GM12801 (cell line): Measurements from ENCODE around the gene CSTF2.

Experiments
- CTCF ChIP-seq: IDR thresholded peaks from one replicate; pipeline ENCODE4 v1.5.1; 2011; ENCODE audit warnings: control low read depth; ENCODE audit not compliant: insufficient read length; ENCODE audit errors: extremely low read depth

CSTF2 gene

DNA sequence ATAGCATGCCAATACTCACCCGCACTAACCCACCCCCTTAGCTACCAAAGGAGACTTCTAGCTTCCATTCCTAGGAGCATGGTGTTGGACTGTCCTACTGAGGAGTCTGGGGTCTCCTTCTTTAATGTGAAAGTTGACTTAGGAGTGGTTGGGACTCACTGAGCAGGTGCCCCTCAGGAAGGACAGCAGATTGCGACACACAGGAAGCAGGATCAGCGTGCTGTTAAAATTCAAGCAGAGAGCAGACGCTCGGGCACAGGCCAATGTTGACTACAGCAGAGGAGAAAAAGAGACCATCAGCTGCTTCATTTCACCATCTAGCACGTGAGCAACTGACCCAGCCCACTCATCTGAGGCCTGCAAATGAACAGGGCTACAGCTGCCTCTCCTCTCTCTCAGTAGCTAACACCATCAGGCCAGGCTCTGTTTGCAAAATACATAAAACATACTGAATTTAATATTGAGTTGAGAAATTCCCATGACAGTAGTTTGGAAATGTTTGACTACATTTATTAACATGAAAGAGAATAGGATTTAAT, 43.2 kb downstream of the CSTF2 start:
- TF ChIP-seq CTCF = no peak

- TF ChIP-seq CTCF = no peak
Measured at GRCh38 chrX:100864657-100865391, 44.6 kb downstream of the CSTF2 start.

GRCh38 chrX:100868273-100868672, 48.1 kb downstream of the CSTF2 start:
- TF ChIP-seq CTCF = no peak

DNA sequence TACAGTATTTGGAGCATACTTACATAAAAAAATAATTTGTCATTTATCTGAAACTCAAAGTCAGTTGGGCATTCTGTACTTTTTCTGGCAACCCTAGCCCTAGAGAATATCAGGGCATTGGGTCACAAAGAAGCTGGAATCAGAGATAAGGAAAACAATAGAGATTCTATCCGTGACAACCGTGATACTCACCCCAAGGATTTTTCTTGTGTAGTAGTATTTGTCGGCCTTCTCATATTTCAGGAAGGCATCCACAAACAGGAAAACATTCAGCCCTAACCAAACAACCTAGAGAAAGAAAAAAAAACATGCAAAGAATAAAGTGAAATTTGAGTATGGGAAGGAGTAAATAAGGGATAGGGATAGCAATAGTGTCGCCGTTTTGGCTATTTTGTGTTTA, 50.3 kb downstream of the CSTF2 start:
- no peak for TF ChIP-seq CTCF

- TF ChIP-seq CTCF = no peak
Measured at GRCh38 chrX:100871594-100872560, 51.7 kb downstream of the CSTF2 start.

GRCh38 chrX:100874325-100874724, 54.1 kb downstream of the CSTF2 start, which contains the start of gene NOX1:
TSS of gene NOX1 (minus strand) at chrX:100874359. CDS start at chrX:100874139, 220 bp downstream.
- TF ChIP-seq CTCF = no peak

DNA sequence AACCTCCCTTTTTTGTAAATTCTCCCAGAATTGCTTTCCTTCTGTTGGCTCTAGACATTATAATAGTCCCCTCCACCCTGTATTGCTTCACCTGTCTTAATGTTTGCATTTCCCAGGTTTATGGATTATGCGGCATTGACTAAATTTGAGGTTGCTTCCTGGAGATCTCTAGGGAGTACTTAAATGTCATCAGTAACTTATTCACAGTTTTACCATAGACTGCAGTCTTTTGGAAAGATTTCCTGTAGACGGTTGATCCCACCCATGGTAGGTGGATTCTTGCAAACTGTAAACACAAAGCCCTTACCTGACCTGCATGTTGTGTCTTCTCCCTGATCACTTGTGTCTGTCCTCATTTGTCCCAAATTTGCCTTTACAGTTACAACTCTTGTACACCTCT, 60.2 kb downstream of the CSTF2 start:
- no peak for TF ChIP-seq CTCF
